Kidney (tissue), 14 donors: Measurements from ENCODE around the gene ARHGAP30. TPM values are rescaled to one million over a fixed set of nuclear protein-coding genes. Genes with fewer than 3 reads are reported as not detected.
"Not testable (repeated sequence)": the region's sequence is repeated elsewhere in the genome, so short reads cannot be mapped to it uniquely, and the experiment has no call there.

Experiments
- DNase-seq, 5 donors: peaks; one replicate each; pipeline ENCODE4 v3.0.0-alpha.2; 2013 to 2020
- FAIRE-seq: peaks from 2 replicates; lab custom pipeline; 2012; peaks lifted over from hg19 to GRCh38; lab: Jason Lieb, UNC
- H3K27ac ChIP-seq, 2 donors: one replicate each; pipeline ENCODE4 v1.7.0; 2013; ENCODE audit warnings: low read depth in 2 of 2, low read length in 2 of 2, inconsistent platforms in 1 of 2
- H3K27me3 ChIP-seq: one replicate; pipeline ENCODE4 v1.7.1; 2013; ENCODE audit warnings: low read length, inconsistent platforms; ENCODE audit not compliant: control insufficient read depth, insufficient read depth
- H3K36me3 ChIP-seq, 3 donors: one replicate each; pipeline versions ENCODE4 v1.7.0 to v1.7.1; 2013; ENCODE audit warnings: low read length in 3 of 3, control low read depth in 1 of 3, inconsistent platforms in 1 of 3; ENCODE audit not compliant: insufficient read depth in 3 of 3, control insufficient read depth in 2 of 3
- H3K4me1 ChIP-seq, 3 donors: one replicate each; pipeline versions ENCODE4 v1.7.0 to v1.7.1; 2013; ENCODE audit warnings: low read length in 3 of 3, inconsistent platforms in 1 of 3, low read depth in 1 of 3; ENCODE audit not compliant: control insufficient read depth in 2 of 3, insufficient read depth in 2 of 3
- H3K4me3 ChIP-seq, 3 donors: one replicate each; pipeline versions ENCODE4 v1.7.0 to v1.8.1; 2013; ENCODE audit warnings: low read length in 3 of 3, control low read depth in 1 of 3, inconsistent platforms in 1 of 3
- H3K9ac ChIP-seq, 3 donors: one replicate each; pipeline versions ENCODE4 v1.7.0 to v1.7.1; 2013; ENCODE audit warnings: low read length in 3 of 3, control low read depth in 1 of 3, inconsistent platforms in 1 of 3
- H3K9me3 ChIP-seq, 3 donors: one replicate each; pipeline versions ENCODE4 v1.7.0 to v1.7.1; 2013; ENCODE audit warnings: low read length in 3 of 3, control low read depth in 1 of 3, inconsistent platforms in 1 of 3; ENCODE audit not compliant: control insufficient read depth in 2 of 3, insufficient read depth in 1 of 3
- intact Hi-C: fragments of 100-400 bp; cut with DNase I; formaldehyde crosslinking; loops from one replicate; pipeline ENCODE4 v1.11.1; 2022
- polyA plus RNA-seq: library from polyadenylated mRNA; stranded (reverse); fragments of 350-450 nt; fragmentation: Illumina TruSeq; extraction: RNeasy Lipid Tissue Mini Kit (QIAGEN cat#74804); gene quantifications from one replicate; pipeline ENCODE4 v1.2.3, GENCODE V29; 2014; ENCODE audit warnings: low read depth, low replicate concordance; ENCODE audit not compliant: insufficient read depth
- total RNA-seq: library from RNA; stranded (reverse); fragmentation: NEBNext Ultra II Directional; extraction: Animal tissue kit (Norgen Biotek cat#: 25700); gene quantifications from one replicate; pipeline ENCODE4 v1.2.1, GENCODE V29; 2021
- TF ChIP-seq, protein P1 (sequence below): IDR thresholded peaks from 3 replicates; pipeline ENCODE4 v1.5.1; 2012; ENCODE audit warnings: mild to moderate bottlenecking, moderate library complexity, borderline replicate concordance; ENCODE audit not compliant: insufficient read depth; ENCODE audit errors: extremely low read depth
- donor health status: control.
- donor health status: control.
- donor health status: control.
- donor health status: control.
- donor health status: control.
- donor health status: DM: yes; HTN: yes; CAD: no.
- donor health status: Normal renal cell carcinoma (clear cell type).

Gene ARHGAP30
- total and polyA plus RNA-seq, 2 donors from 2014 or later: 1.2 to 21.6 TPM

- H3K27ac ChIP-seq: peak overlapping the region; percentile 26 to 51
- TF ChIP-seq, protein P1, sequence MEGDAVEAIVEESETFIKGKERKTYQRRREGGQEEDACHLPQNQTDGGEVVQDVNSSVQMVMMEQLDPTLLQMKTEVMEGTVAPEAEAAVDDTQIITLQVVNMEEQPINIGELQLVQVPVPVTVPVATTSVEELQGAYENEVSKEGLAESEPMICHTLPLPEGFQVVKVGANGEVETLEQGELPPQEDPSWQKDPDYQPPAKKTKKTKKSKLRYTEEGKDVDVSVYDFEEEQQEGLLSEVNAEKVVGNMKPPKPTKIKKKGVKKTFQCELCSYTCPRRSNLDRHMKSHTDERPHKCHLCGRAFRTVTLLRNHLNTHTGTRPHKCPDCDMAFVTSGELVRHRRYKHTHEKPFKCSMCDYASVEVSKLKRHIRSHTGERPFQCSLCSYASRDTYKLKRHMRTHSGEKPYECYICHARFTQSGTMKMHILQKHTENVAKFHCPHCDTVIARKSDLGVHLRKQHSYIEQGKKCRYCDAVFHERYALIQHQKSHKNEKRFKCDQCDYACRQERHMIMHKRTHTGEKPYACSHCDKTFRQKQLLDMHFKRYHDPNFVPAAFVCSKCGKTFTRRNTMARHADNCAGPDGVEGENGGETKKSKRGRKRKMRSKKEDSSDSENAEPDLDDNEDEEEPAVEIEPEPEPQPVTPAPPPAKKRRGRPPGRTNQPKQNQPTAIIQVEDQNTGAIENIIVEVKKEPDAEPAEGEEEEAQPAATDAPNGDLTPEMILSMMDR: no peak
These were observed 51.7 kb downstream of the ARHGAP30 start for GRCh38 chr1:161017756-161018630.

GRCh38 chr1:161017181-161017580 is 52.5 kb downstream of the ARHGAP30 start:
- H3K36me3 ChIP-seq, FAIRE-seq, H3K9ac ChIP-seq, H3K4me3 ChIP-seq, DNase-seq, H3K27me3 ChIP-seq, intact Hi-C loops, H3K9me3 ChIP-seq: not testable (repeated sequence)
- H3K4me1 ChIP-seq: peaks cover 0 to 31% (median 24%) of the 10 kb centered on the region in 3 donors
- peak overlapping the region in 1 of 2 donors; percentile 20 for H3K27ac ChIP-seq

More at GRCh38 chr1:161017756-161018630, 51.7 kb downstream of the ARHGAP30 start:
- intact Hi-C loops: no loop called here
- H3K27me3 ChIP-seq: peaks cover 2% of the 10 kb centered on the region
- no peaks in the 10 kb centered on the region for H3K9me3 ChIP-seq
- no peak overlapping the region for H3K9ac ChIP-seq
- DNase-seq: no peak
- no peaks in the 10 kb centered on the region for H3K36me3 ChIP-seq
- peaks cover 0 to 29% (median 22%) of the 10 kb centered on the region in 3 donors for H3K4me1 ChIP-seq
- FAIRE-seq: no peak
- H3K4me3 ChIP-seq: peak overlapping the region in 1 of 3 donors; percentile 11

GRCh38 chr1:161016683-161017082 is 53.0 kb downstream of the ARHGAP30 start:
- FAIRE-seq, intact Hi-C loops, H3K27me3 ChIP-seq, H3K36me3 ChIP-seq, H3K9ac ChIP-seq, H3K9me3 ChIP-seq, DNase-seq, H3K4me3 ChIP-seq: not testable (repeated sequence)
- H3K4me1 ChIP-seq: peaks cover 0 to 31% (median 27%) of the 10 kb centered on the region in 3 donors
- H3K27ac ChIP-seq: peak overlapping the region in 1 of 2 donors; percentile 40

DNA sequence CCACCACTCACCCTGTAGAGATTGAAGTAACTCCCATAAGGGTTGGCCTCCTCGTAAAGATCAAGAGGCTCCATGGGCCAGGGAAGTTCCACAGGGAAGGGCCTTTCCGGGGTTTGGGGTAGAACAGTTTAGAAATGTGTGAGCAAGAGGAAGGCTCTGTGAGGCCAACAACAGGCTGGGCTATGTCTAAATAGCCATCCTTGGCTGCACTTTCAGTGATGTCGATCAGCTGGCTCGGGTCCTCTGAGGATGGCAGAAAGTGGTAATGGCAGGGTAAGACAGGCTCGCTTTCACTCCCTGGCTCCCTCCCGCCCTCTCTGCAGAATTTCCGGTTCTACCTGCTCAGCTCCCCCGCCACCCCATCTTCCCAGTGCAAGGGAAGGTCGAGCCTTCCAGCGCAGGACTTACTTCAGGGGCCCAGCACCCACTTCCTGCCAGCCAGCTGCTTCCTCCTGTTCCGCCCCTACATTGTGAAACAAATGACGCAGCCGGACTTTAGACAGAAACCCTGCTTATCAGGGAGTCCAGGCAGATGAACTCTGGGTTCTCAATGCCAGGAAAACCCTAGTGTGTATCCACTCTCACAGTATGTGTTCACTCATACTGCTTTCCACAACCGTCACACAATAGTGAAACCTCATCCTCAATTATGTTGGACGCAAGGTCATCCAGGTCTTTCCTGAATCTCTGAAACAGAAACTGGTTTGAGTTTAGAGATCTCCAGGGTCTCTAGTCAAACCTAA is 56.0 kb downstream of the ARHGAP30 start:
- FAIRE-seq: no peak
- Histone ChIP-seq H3K9ac (peak overlapping the region in 2 of 3 donors; percentile 49 to 67), H3K27ac (peak overlapping the region; percentile 82 to 94), H3K9me3 (no peaks in the 10 kb centered on the region), H3K4me1 (peaks cover 0 to 33% (median 30%) of the 10 kb centered on the region in 3 donors), H3K4me3 (peak overlapping the region in 2 of 3 donors; percentile 23 to 38), H3K36me3 (peaks cover 0 to 2% (median 0%) of the 10 kb centered on the region in 3 donors), H3K27me3 (no peaks in the 10 kb centered on the region)
- TF ChIP-seq, protein P1: no peak
- peak; percentile 75 to 94 (median 76) for DNase-seq
- intact Hi-C loops: no loop called here
